Erythroblast (primary cell): ENCODE data around the gene TYW1B.
"Not testable (repeated sequence)": the region's sequence is repeated elsewhere in the genome, so short reads cannot be mapped to it uniquely, and the experiment has no call there.

ENCODE experiments used
- GATA1 ChIP-seq: IDR thresholded peaks from 2 replicates; pipeline ENCODE4 v1.6.1; 2011; ENCODE audit warnings: low read depth, mild to moderate bottlenecking, control low read depth, low read length, moderate library complexity
- POLR2A ChIP-seq: IDR thresholded peaks from 2 replicates; pipeline ENCODE4 v1.6.1; 2011; ENCODE audit warnings: mild to moderate bottlenecking, low read length

DNA sequence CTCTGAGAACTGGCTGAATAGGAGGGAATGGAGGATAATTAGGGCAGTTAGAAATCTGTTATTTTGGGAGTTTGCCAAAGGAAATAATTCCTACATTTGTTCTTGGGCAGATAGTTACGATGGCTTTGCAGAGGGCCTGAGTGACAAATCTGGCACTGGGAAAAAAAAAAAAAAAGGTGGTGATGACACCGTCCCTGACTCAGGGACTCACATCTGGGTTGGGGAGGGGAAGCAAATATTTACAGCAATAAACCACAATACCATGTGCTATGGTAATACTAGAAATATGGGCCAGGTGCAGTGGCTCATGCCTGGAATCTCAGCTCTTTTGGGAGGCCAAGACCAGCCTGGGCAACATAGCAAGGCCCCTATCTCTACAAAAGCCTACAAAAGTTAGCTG is 292.0 kb downstream of the TYW1B start:
- TF ChIP-seq POLR2A, GATA1: not testable (repeated sequence)
